A549 (cell line): ENCODE results near the gene TMEM198. TPM values are rescaled to one million over a fixed set of nuclear protein-coding genes. Genes with fewer than 3 reads are reported as not detected.

Experiments
- ATAC-seq, 2 experiments: fragments of 200-7000 bp in 1 of 2; fragments of >200 bp in 1 of 2; cut with Nextera tagmentation in 1 of 2; cut with Tn5 transposase in 1 of 2; 3 replicates each; pipeline versions ENCODE4 v1.8.0 to v1.9.1; 2018 to 2020; ENCODE audit warnings: mild to moderate bottlenecking in 1 of 2, moderate library complexity in 1 of 2
- CTCF ChIA-PET: fragments of 300-600 bp; sonication (Branson Sonifier 250); formaldehyde crosslinking; extraction: SDS; loops from one replicate; lab custom pipeline; 2021; ENCODE audit warnings: antibody characterized with exemption, inconsistent platforms; lab: Yijun Ruan, JAX
- POLR2A ChIA-PET: fragments of 350-600 bp; formaldehyde crosslinking; extraction: SDS; loops from one replicate; lab custom pipeline; 2021; ENCODE audit warnings: antibody characterized with exemption, inconsistent platforms; lab: Yijun Ruan, JAX
- DNase-seq, 2 experiments: peaks; one replicate each; pipeline versions ENCODE4 v3.0.0 to v3.0.0-alpha.2; 2011 to 2016; ENCODE audit warnings: low read depth in 1 of 2, low spot score in 1 of 2
- FAIRE-seq: peaks from 2 replicates; lab custom pipeline; 2011; peaks lifted over from hg19 to GRCh38; lab: Jason Lieb, UNC
- H3K27ac ChIP-seq, 2 experiments: fragments of >200 bp; sonication (Bioruptor Twin); formaldehyde crosslinking; 3 replicates each; pipeline ENCODE4 v1.5.1; 2016 to 2017
- H3K4me1 ChIP-seq: fragments of >200 bp; sonication (Bioruptor Twin); formaldehyde crosslinking; 3 replicates; pipeline ENCODE4 v1.6.1; 2016
- H3K4me2 ChIP-seq: fragments of >200 bp; sonication (Bioruptor Twin); formaldehyde crosslinking; 3 replicates; pipeline ENCODE4 v1.6.1; 2016
- H3K4me3 ChIP-seq: fragments of >200 bp; sonication (Bioruptor Twin); formaldehyde crosslinking; 3 replicates; pipeline ENCODE4 v1.5.1; 2016
- H3K9me3 ChIP-seq: fragments of >200 bp; sonication (Bioruptor Twin); formaldehyde crosslinking; 3 replicates; pipeline ENCODE4 v1.6.1; 2016
- BHLHE40 ChIP-seq: IDR thresholded peaks from 2 replicates; pipeline ENCODE4 v1.6.1; 2012; ENCODE audit warnings: low read depth, low read length, inconsistent platforms
- CBX8 ChIP-seq: fragments of 200-600 bp; sonication (generic); IDR thresholded peaks from 2 replicates; pipeline ENCODE4 v1.6.1; 2016
- CEBPB ChIP-seq, 2 experiments: fragments of >200 bp in 1 of 2; sonication (Bioruptor Twin) in 1 of 2; formaldehyde crosslinking in 1 of 2; IDR thresholded peaks; 2 replicates each; pipeline ENCODE4 v1.6.1; 2012 to 2016
- CHD2 ChIP-seq: fragments of 150-350 bp; IDR thresholded peaks from 2 replicates; pipeline ENCODE4 v1.6.1; 2014; ENCODE audit warnings: low read length; ENCODE audit not compliant: partially characterized antibody
- EHF ChIP-seq: fragments of 250-450 bp; sonication (Bioruptor Pico); IDR thresholded peaks from 2 replicates; pipeline ENCODE4 v1.5.0; 2020; ENCODE audit warnings: mild to moderate bottlenecking
- ESRRA ChIP-seq: fragments of 150-350 bp; IDR thresholded peaks from 2 replicates; pipeline ENCODE4 v1.6.1; 2014; ENCODE audit warnings: mild to moderate bottlenecking, low read length, borderline replicate concordance
- FOSL2 ChIP-seq, 2 experiments: fragments of 450-650 bp in 1 of 2; fragments of >200 bp in 1 of 2; sonication (Bioruptor Twin) in 1 of 2; formaldehyde crosslinking; IDR thresholded peaks; 2 replicates each; pipeline versions ENCODE4 v1.5.0 to v1.6.1; 2016 to 2020; ENCODE audit warnings: mild to moderate bottlenecking in 1 of 2, moderate library complexity in 1 of 2
- FOXS1 ChIP-seq: fragments of 250-450 bp; sonication (Bioruptor Pico); IDR thresholded peaks from 2 replicates; pipeline ENCODE4 v1.5.0; 2020; ENCODE audit warnings: mild to moderate bottlenecking, moderate library complexity
- HOXA7 ChIP-seq: fragments of 250-450 bp; sonication (Bioruptor Pico); IDR thresholded peaks from 2 replicates; pipeline ENCODE4 v1.5.0; 2020; ENCODE audit warnings: mild to moderate bottlenecking, moderate library complexity
- HOXB13 ChIP-seq: fragments of 250-450 bp; sonication (Bioruptor Pico); IDR thresholded peaks from 2 replicates; pipeline ENCODE4 v1.5.0; 2020; ENCODE audit warnings: low read depth, mild to moderate bottlenecking, moderate library complexity
- JUN ChIP-seq, 2 experiments: fragments of >200 bp; sonication (Bioruptor Twin); formaldehyde crosslinking; IDR thresholded peaks; 2 replicates in 1 of 2; 3 replicates in 1 of 2; pipeline ENCODE4 v1.6.1; 2016 to 2017
- JUNB ChIP-seq: fragments of >200 bp; sonication (Bioruptor Twin); formaldehyde crosslinking; IDR thresholded peaks from 2 replicates; pipeline ENCODE4 v1.6.1; 2016
- KDM1A ChIP-seq: fragments of 200-600 bp; sonication (generic); IDR thresholded peaks from 2 replicates; pipeline ENCODE4 v1.6.1; 2016; ENCODE audit warnings: low read depth, mild to moderate bottlenecking
- KDM5A ChIP-seq: fragments of 200-600 bp; sonication (generic); IDR thresholded peaks from 2 replicates; pipeline ENCODE4 v1.6.1; 2016; ENCODE audit warnings: antibody characterized with exemption, mild to moderate bottlenecking
- MYC ChIP-seq: IDR thresholded peaks from 2 replicates; pipeline ENCODE4 v1.6.1; 2012; ENCODE audit warnings: mild to moderate bottlenecking, inconsistent platforms, low read length, improper control_type of control experiment, borderline replicate concordance
- PBX3 ChIP-seq: IDR thresholded peaks from 2 replicates; pipeline ENCODE4 v1.6.1; 2012
- POLR2A ChIP-seq: IDR thresholded peaks from 2 replicates; pipeline ENCODE4 v1.6.1; 2012; ENCODE audit warnings: mild to moderate bottlenecking, low read length
- POLR2AphosphoS2 ChIP-seq: conservative IDR thresholded peaks from 2 replicates; pipeline ENCODE4 v1.6.1; 2012; ENCODE audit warnings: low read length, improper control_type of control experiment, inconsistent platforms
- RFX5 ChIP-seq: fragments of 450-650 bp; IDR thresholded peaks from 2 replicates; pipeline ENCODE4 v1.7.1; 2014; ENCODE audit warnings: antibody characterized with exemption, mild to moderate bottlenecking, moderate library complexity
- USF2 ChIP-seq: fragments of 450-650 bp; IDR thresholded peaks from 2 replicates; pipeline ENCODE4 v1.6.1; 2014; ENCODE audit warnings: antibody characterized with exemption
- ZFP36 ChIP-seq: fragments of 450-650 bp; IDR thresholded peaks from 2 replicates; pipeline ENCODE4 v1.6.1; 2014; ENCODE audit warnings: borderline replicate concordance; ENCODE audit not compliant: partially characterized antibody
- ZNF302 ChIP-seq: fragments of 250-450 bp; sonication (Bioruptor Pico); IDR thresholded peaks from 2 replicates; pipeline ENCODE4 v1.9.0; 2021; ENCODE audit warnings: inconsistent platforms, mild to moderate bottlenecking, moderate library complexity
- ZSCAN20 ChIP-seq: fragments of 250-450 bp; sonication (Bioruptor Pico); IDR thresholded peaks from 2 replicates; pipeline ENCODE4 v1.8.0; 2022; ENCODE audit warnings: mild to moderate bottlenecking, moderate library complexity
- WGBS: methylation state at CpG from one replicate; pipeline ENCODE4 v1.1.6; 2017; ENCODE audit errors: missing lambda C conversion rate; 5-methylcytosine and 5-hydroxymethylcytosine counted together
- polyA plus RNA-seq, 4 experiments: library from polyadenylated mRNA; depleted of rRNA in 3 of 4; stranded (reverse); fragments of >200 nt; fragmentation: RNase III in 1 of 4; extraction: RNeasy Plus Mini Kit Qiagen cat#74134 plus additional on column Dnase treatment in 1 of 4; gene quantifications; 2 replicates in 3 of 4; 3 replicates in 1 of 4; pipeline ENCODE4 v1.2.3, GENCODE V29; 2011 to 2017
- TF ChIP-seq, protein P1 (sequence below): fragments of 200-600 bp; sonication (generic); IDR thresholded peaks from 2 replicates; pipeline ENCODE4 v1.6.1; 2016; ENCODE audit warnings: antibody characterized with exemption, mild to moderate bottlenecking, moderate library complexity
- TF ChIP-seq, protein P2 (sequence below): IDR thresholded peaks from 2 replicates; pipeline ENCODE4 v1.6.1; 2012; ENCODE audit warnings: low read depth, borderline replicate concordance
- TF ChIP-seq, protein P3 (sequence below): fragments of 250-450 bp; sonication (Bioruptor Pico); IDR thresholded peaks from 2 replicates; pipeline ENCODE4 v1.5.0; 2020; ENCODE audit warnings: low read depth, mild to moderate bottlenecking, moderate library complexity
- TF ChIP-seq, protein P4 (sequence below): fragments of >200 bp; sonication (Bioruptor Twin); formaldehyde crosslinking; IDR thresholded peaks from 3 replicates; pipeline ENCODE4 v1.6.1; 2016
- TF ChIP-seq, protein P5 (sequence below): IDR thresholded peaks from 2 replicates; pipeline ENCODE4 v1.6.1; 2012

Gene TMEM198
- polyA plus RNA-seq, 2 of the 4 experiments (the other 2 are of a cell fraction), result 0.31 to 0.37 TPM

GRCh38 chr2:219537657-219538488, 6.0 kb upstream of the TMEM198 start:
- Histone ChIP-seq H3K9me3 (no peaks in the 10 kb centered on the region), H3K27ac (no peak overlapping the region), H3K4me2 (no peak overlapping the region), H3K4me1 (peaks cover 9% of the 10 kb centered on the region)
- no peak for FAIRE-seq
- TF ChIP-seq, protein P1, sequence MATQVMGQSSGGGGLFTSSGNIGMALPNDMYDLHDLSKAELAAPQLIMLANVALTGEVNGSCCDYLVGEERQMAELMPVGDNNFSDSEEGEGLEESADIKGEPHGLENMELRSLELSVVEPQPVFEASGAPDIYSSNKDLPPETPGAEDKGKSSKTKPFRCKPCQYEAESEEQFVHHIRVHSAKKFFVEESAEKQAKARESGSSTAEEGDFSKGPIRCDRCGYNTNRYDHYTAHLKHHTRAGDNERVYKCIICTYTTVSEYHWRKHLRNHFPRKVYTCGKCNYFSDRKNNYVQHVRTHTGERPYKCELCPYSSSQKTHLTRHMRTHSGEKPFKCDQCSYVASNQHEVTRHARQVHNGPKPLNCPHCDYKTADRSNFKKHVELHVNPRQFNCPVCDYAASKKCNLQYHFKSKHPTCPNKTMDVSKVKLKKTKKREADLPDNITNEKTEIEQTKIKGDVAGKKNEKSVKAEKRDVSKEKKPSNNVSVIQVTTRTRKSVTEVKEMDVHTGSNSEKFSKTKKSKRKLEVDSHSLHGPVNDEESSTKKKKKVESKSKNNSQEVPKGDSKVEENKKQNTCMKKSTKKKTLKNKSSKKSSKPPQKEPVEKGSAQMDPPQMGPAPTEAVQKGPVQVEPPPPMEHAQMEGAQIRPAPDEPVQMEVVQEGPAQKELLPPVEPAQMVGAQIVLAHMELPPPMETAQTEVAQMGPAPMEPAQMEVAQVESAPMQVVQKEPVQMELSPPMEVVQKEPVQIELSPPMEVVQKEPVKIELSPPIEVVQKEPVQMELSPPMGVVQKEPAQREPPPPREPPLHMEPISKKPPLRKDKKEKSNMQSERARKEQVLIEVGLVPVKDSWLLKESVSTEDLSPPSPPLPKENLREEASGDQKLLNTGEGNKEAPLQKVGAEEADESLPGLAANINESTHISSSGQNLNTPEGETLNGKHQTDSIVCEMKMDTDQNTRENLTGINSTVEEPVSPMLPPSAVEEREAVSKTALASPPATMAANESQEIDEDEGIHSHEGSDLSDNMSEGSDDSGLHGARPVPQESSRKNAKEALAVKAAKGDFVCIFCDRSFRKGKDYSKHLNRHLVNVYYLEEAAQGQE, result no peak
- TF ChIP-seq, protein P2, sequence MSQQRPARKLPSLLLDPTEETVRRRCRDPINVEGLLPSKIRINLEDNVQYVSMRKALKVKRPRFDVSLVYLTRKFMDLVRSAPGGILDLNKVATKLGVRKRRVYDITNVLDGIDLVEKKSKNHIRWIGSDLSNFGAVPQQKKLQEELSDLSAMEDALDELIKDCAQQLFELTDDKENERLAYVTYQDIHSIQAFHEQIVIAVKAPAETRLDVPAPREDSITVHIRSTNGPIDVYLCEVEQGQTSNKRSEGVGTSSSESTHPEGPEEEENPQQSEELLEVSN, result no peak
- TF ChIP-seq EHF, result no peak
- no peak for TF ChIP-seq BHLHE40
- TF ChIP-seq ZNF302 (CRISPR knock-in tag), result no peak
- no peak for TF ChIP-seq KDM5A
- TF ChIP-seq ZSCAN20 (CRISPR knock-in tag), result no peak
- no peak for TF ChIP-seq JUNB
- no peak for TF ChIP-seq CBX8
- no peak for TF ChIP-seq HOXA7
- no peak for TF ChIP-seq KDM1A
- no peak for TF ChIP-seq JUN (IDR thresholded peaks at IDR 0.05)
- TF ChIP-seq CHD2, result no peak
- TF ChIP-seq ESRRA, result no peak
- TF ChIP-seq FOXS1 (CRISPR knock-in tag), result no peak
- no peak for TF ChIP-seq FOSL2 (IDR thresholded peaks at IDR 0.05)
- TF ChIP-seq FOSL2 (CRISPR knock-in tag; IDR thresholded peaks at IDR 0.05), result no peak
- no peak for TF ChIP-seq POLR2AphosphoS2
- TF ChIP-seq PBX3, result no peak
- no peak for TF ChIP-seq POLR2A
- TF ChIP-seq, all 56 proteins: peak for 0
- no peak overlapping the region for H3K4me3 ChIP-seq
- WGBS, result 64% methylated on average over 8 of the region's 15 CpGs
- DNase-seq, result no peak
- POLR2A ChIA-PET, result no interaction called here
- ATAC-seq, result no peak
- CTCF ChIA-PET, result interaction anchor here (0.7 to 79.1 kb wide), 10 partner anchors 8 to 152 kb away, joined by 3 to 3291 read pairs (median 40); partner anchors contain the start of genes ASIC4, GMPPA and SPEG

- TF ChIP-seq RFX5 (no peak), HOXB13 (CRISPR knock-in tag) (no peak), USF2 (no peak), CEBPB (IDR thresholded peaks at IDR 0.05) (no peak), MYC (no peak), PBX3 (no peak), KDM1A (no peak), ZFP36 (no peak), CBX8 (no peak), HOXA7 (no peak)
- TF ChIP-seq, protein P3, sequence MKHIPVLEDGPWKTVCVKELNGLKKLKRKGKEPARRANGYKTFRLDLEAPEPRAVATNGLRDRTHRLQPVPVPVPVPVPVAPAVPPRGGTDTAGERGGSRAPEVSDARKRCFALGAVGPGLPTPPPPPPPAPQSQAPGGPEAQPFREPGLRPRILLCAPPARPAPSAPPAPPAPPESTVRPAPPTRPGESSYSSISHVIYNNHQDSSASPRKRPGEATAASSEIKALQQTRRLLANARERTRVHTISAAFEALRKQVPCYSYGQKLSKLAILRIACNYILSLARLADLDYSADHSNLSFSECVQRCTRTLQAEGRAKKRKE (CRISPR knock-in tag), result no peak
- TF ChIP-seq, protein P4, sequence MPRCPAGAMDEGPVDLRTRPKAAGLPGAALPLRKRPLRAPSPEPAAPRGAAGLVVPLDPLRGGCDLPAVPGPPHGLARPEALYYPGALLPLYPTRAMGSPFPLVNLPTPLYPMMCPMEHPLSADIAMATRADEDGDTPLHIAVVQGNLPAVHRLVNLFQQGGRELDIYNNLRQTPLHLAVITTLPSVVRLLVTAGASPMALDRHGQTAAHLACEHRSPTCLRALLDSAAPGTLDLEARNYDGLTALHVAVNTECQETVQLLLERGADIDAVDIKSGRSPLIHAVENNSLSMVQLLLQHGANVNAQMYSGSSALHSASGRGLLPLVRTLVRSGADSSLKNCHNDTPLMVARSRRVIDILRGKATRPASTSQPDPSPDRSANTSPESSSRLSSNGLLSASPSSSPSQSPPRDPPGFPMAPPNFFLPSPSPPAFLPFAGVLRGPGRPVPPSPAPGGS, result no peak
- TF ChIP-seq, protein P5, sequence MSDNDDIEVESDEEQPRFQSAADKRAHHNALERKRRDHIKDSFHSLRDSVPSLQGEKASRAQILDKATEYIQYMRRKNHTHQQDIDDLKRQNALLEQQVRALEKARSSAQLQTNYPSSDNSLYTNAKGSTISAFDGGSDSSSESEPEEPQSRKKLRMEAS, result no peak
- ATAC-seq (no peak), FAIRE-seq (no peak), DNase-seq (no peak)
- Histone ChIP-seq H3K4me1 (peaks cover 9% of the 10 kb centered on the region), H3K9me3 (no peaks in the 10 kb centered on the region), H3K4me3 (no peak overlapping the region), H3K4me2 (no peak overlapping the region), H3K27ac (no peak overlapping the region)
- CTCF ChIA-PET, result interaction anchor here (2.3 to 79.1 kb wide), 6 partner anchors 9 to 152 kb away, joined by 11 to 3291 read pairs (median 73); partner anchors contain the start of genes ASIC4, GMPPA and SPEG
- WGBS, result 58% methylated on average over 6 of the region's 6 CpGs
- POLR2A ChIA-PET, result no interaction called here
Observed at GRCh38 chr2:219538504-219538951, 5.3 kb upstream of the TMEM198 start.
